T-helper 2 cell (primary cell): Measurements from ENCODE around the gene C1QTNF12.

Source experiments
- DNase-seq, 5 experiments: peaks; one replicate each; pipeline versions ENCODE4 v3.0.0 to v3.0.0-alpha.2; 2012 to 2022
- total RNA-seq, 2 donors: gene quantifications; one replicate each; lab custom pipeline; 2026; lab: John Stamatoyannopoulos, UW

Gene C1QTNF12, protein sequence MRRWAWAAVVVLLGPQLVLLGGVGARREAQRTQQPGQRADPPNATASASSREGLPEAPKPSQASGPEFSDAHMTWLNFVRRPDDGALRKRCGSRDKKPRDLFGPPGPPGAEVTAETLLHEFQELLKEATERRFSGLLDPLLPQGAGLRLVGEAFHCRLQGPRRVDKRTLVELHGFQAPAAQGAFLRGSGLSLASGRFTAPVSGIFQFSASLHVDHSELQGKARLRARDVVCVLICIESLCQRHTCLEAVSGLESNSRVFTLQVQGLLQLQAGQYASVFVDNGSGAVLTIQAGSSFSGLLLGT
- 0.40 to 0.62 reads per million in 2 donors for total RNA-seq

GRCh38 chr1:1246577-1247340 is at the start of gene C1QTNF12:
C1QTNF12 (minus strand) TSS chr1:1246722; CDS start chr1:1246690, 32 bp downstream.
- no peak for DNase-seq

DNA sequence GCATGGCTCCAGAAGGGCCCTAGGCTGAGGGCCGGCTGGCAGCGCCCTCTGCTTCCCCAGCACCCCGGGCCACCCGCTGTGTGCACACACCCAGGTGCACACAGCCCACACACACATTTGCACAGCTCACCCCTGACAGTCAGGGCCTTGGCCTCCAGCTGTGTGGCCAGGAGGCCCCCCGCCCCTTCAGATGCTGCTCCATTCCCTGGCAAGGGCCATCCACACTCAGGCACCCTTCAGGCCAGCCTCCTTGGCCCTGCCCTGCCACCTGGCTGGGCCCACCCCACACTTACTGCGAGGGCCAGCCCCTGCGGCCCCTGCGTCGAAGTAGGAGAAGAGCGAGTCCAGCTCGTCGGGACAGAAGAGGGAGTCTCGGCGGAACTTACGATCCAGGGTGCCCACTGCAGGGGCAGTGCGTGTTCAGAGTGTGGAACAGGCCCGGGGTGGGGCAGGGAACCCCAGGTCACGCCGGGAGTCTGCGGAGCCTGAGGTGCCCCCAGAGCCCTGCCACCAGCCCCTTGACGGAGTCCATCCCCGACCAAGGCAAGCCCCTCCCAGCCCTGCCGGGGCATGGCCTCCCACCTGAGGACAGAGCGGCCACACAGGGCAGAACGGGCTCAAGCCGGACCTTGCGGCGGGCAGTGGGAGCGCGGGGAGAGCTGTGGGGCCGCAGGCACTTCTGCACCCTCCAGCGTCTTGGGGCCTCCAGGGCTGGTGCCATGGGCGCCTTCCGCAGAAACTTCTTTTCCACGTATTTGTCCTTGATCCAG is 48.8 kb upstream of the C1QTNF12 start:
- no peak for DNase-seq

- DNase-seq = no peak
Measured at GRCh38 chr1:1294250-1294890, 47.8 kb upstream of the C1QTNF12 start.

- no peak for DNase-seq
Measured at GRCh38 chr1:1293263-1294249, 47.0 kb upstream of the C1QTNF12 start.

- DNase-seq = no peak
Measured at GRCh38 chr1:1292851-1293250, 46.3 kb upstream of the C1QTNF12 start.

DNA sequence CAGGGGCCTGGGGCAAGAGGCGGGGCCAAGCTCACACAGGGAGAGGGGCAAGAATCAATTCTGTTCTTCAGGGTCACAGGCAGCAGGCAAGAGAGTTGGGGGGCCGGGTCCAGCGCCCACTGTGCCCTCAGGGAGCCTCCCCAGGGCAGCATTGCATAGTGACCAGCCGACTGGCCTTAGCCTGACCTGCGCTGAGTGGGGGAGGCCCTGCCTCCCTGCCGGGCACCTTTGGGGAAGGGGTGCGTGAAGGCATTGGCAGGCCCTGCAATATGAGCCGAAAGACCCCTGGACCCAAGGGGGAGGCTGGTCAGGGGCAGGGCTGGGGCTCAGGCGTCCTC is 45.9 kb upstream of the C1QTNF12 start:
- no peak for DNase-seq

DNA sequence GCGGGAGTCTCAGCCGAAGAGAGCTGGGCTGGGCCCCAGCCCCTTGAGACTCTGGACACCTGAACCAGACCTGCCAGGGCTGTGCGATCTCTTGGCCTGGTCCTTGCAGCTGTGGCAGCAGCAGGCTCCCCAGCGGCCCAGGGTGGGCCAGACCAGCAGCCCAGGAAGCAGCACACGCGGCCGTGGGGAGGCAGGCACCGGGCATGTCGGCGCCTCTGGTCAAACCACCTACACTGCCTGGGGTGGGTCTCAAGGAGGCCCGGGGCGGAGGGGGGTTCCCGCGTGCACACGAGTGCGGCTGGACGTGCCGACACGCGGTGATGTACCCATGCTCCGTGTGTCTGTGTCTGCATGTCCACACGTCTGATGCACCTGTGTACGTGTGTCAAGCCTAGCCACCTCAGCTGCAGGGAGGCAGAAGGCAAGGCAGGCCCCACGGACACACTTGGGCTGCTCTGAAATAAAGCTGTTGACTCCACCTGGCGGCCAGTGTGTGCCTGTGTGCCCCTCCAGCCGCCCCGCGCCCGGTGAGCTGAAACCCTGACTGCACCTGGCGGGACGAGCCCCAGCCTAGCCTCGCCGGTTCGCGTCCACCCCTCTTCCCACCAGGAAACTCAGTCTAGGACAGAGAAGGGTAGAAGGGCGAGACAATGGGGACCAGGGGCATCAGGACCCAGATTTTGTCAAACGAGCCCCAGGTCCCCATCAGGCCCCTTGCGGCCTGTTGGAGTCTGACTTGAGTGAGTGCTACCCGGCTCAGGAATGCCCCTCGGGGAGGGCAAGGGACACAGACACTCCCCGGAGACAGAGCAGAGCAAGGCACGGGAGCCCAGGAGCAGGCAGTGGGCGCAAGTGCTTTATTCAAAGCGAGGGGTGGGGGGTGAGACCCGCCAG is 45.3 kb upstream of the C1QTNF12 start:
- DNase-seq = peak in 4 of 5 experiments; percentile 45 to 75 (median 51)

- no peak for DNase-seq
Measured at GRCh38 chr1:1291023-1291528, 44.6 kb upstream of the C1QTNF12 start.

- DNase-seq = peak; percentile 30 to 57 (median 44)
Measured at GRCh38 chr1:1290238-1290731, 43.8 kb upstream of the C1QTNF12 start.

GRCh38 chr1:1287288-1288110 is 41.0 kb upstream of the C1QTNF12 start:
- DNase-seq = no peak

DNA sequence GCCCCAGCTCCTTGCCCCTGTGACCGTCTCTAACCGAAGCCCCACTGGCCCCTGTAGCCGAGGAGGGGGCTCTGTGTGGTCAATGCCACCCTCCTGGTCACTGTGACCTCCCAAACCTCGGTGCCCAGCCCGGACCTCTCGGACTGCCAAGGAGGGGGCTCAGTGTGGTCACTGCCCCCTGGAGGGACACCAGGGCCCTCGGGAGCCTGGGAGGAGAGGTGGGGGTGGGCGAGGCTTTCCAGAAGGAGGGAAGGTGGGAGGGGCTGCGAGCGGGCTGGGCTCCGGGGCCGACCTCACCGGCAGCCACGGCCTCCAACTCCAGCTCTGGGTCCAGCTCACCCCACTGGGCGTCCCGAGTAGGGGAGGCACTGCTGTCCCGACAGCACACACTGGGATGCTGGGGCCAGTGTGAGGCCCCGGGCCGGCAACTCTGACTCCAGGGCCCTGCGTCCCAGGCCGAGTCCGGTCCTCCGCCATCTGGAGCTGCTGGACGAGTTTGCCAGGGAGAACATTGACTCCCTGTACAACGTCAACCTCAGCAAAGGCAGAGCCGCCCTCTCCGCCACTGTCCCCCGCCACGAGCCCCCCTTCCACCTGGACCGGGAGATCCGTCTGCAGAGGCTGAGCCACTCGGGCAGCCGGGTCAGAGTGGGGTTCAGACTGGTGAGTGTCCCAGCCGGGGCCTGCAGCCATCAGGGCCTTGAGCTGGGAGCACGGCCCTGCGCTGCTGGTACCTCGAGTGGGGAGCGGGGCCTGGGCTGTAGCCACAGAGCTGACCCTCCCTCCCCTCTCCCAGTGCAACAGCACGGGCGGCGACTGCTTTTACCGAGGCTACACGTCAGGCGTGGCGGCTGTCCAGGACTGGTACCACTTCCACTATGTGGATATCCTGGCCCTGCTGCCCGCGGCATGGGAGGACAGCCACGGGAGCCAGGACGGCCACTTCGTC is 40.1 kb upstream of the C1QTNF12 start:
- peak in 1 of 5 experiments; percentile 2 for DNase-seq

DNA sequence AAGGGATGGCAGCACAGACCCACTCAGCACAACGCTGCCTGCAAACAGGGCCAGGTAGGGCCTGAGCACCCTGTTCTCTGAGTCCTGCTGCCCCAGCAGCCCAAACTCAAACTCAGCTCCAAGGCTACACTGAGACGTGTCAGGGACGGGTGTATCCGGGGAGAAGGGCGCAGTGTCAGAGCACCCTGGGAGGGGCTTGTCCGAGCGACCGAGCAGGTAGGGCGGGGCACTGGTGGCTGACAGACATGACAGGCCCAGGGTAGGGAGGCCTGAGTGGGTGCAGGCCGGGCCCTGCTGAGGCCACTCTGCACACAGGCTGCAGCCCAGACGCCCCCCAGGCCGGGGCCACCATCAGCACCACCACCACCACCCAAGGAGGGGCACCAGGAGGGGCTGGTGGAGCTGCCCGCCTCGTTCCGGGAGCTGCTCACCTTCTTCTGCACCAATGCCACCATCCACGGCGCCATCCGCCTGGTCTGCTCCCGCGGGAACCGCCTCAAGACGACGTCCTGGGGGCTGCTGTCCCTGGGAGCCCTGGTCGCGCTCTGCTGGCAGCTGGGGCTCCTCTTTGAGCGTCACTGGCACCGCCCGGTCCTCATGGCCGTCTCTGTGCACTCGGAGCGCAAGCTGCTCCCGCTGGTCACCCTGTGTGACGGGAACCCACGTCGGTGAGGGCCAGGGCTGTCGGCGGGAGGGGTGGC is 39.2 kb upstream of the C1QTNF12 start:
- peak in 1 of 5 experiments; percentile 3 for DNase-seq

- no peak for DNase-seq
Measured at GRCh38 chr1:1285102-1285571, 38.6 kb upstream of the C1QTNF12 start.

GRCh38 chr1:1284221-1285101 is 37.9 kb upstream of the C1QTNF12 start:
- no peak for DNase-seq

DNA sequence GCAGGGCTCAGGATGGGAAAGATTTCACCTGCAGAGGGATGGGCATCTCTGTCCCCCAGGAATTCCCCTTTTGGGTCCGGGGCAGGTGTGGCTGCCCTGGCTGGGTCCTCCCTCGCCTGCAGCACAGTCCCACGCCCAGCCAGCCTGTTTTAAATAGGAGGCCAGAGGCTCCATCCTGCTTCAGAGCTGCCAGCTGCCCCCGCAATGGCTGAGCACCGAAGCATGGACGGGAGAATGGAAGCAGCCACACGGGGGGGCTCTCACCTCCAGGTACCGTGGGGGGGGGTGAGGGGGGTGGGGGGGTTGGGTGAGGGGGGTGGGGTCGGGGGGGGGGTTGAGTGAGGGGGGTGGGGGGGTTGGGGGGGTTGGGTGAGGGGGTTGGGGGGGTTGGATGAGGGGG is 37.3 kb upstream of the C1QTNF12 start:
- no peak for DNase-seq

GRCh38 chr1:1282998-1283397 is 36.5 kb upstream of the C1QTNF12 start:
- DNase-seq = no peak
